H1 (cell line): Measurements from ENCODE around the gene SPSB3. TPM values are rescaled to one million over a fixed set of nuclear protein-coding genes. Genes with fewer than 3 reads are reported as not detected.

Experiments
- ATF2 ChIP-seq: IDR thresholded peaks from 2 replicates; pipeline ENCODE4 v1.6.1; 2012; ENCODE audit warnings: low read length, inconsistent platforms
- ATF3 ChIP-seq: IDR thresholded peaks from 2 replicates; pipeline ENCODE4 v1.6.1; 2011; ENCODE audit warnings: low read depth, mild to moderate bottlenecking, low read length; ENCODE audit not compliant: insufficient read depth
- BACH1 ChIP-seq: IDR thresholded peaks from 2 replicates; pipeline ENCODE4 v1.6.1; 2012; ENCODE audit warnings: low read length, improper control_type of control experiment
- CEBPB ChIP-seq: IDR thresholded peaks from 2 replicates; pipeline ENCODE4 v1.6.1; 2012; ENCODE audit warnings: low read depth, low read length
- CHD2 ChIP-seq: IDR thresholded peaks from 2 replicates; pipeline ENCODE4 v1.6.1; 2012; ENCODE audit warnings: low read length, improper control_type of control experiment
- GABPA ChIP-seq: IDR thresholded peaks from 2 replicates; pipeline ENCODE4 v1.6.1; 2011; ENCODE audit warnings: mild to moderate bottlenecking, low read length, moderate library complexity, borderline replicate concordance; ENCODE audit not compliant: insufficient read depth
- KDM4A ChIP-seq: IDR thresholded peaks from one replicate; pipeline ENCODE4 v1.7.1; 2012; ENCODE audit warnings: low read depth, mild to moderate bottlenecking, moderate library complexity, low read length, inconsistent platforms; ENCODE audit not compliant: severe bottlenecking
- NRF1 ChIP-seq: IDR thresholded peaks from 2 replicates; pipeline ENCODE4 v1.6.1; 2011; ENCODE audit warnings: mild to moderate bottlenecking, low read depth, low read length, improper control_type of control experiment
- PHF8 ChIP-seq: fragments of 200-600 bp; sonication (generic); conservative IDR thresholded peaks from 2 replicates; pipeline ENCODE4 v1.7.1; 2012; ENCODE audit warnings: low read depth, mild to moderate bottlenecking, inconsistent platforms, low read length, moderate library complexity
- POLR2A ChIP-seq, 2 experiments: IDR thresholded peaks; 1 replicate in 1 of 2; 2 replicates in 1 of 2; pipeline ENCODE4 v1.6.1; 2011; ENCODE audit warnings: low read depth in 2 of 2, low read length in 2 of 2, mild to moderate bottlenecking in 2 of 2; ENCODE audit errors: control extremely low read depth in 1 of 2
- POLR2AphosphoS5 ChIP-seq: IDR thresholded peaks from 2 replicates; pipeline ENCODE4 v1.6.1; 2011; ENCODE audit warnings: low read depth, low read length
- RAD21 ChIP-seq, 2 experiments: IDR thresholded peaks in 1 of 2; conservative IDR thresholded peaks in 1 of 2; 2 replicates each; pipeline ENCODE4 v1.6.1; 2011; ENCODE audit warnings: low read depth in 2 of 2, low read length in 2 of 2, improper control_type of control experiment in 1 of 2, inconsistent platforms in 1 of 2, mild to moderate bottlenecking in 1 of 2, moderate library complexity in 1 of 2
- RBBP5 ChIP-seq: IDR thresholded peaks from 2 replicates; pipeline ENCODE4 v1.7.1; 2012; ENCODE audit warnings: low read depth, mild to moderate bottlenecking, inconsistent platforms, low read length, moderate library complexity, borderline replicate concordance
- SIN3A ChIP-seq, 2 experiments: IDR thresholded peaks in 1 of 2; conservative IDR thresholded peaks in 1 of 2; 2 replicates each; pipeline ENCODE4 v1.6.1; 2011 to 2012; ENCODE audit warnings: low read length in 2 of 2, improper control_type of control experiment in 1 of 2, low read depth in 1 of 2, mild to moderate bottlenecking in 1 of 2
- SIRT6 ChIP-seq: IDR thresholded peaks from one replicate; pipeline ENCODE4 v1.7.1; 2012; ENCODE audit warnings: low read length, inconsistent platforms
- SP1 ChIP-seq: IDR thresholded peaks from 2 replicates; pipeline ENCODE4 v1.6.1; 2011; ENCODE audit warnings: low read depth, low read length
- SP2 ChIP-seq: IDR thresholded peaks from 2 replicates; pipeline ENCODE4 v1.6.1; 2012; ENCODE audit warnings: mild to moderate bottlenecking, low read length, inconsistent platforms
- SP4 ChIP-seq: IDR thresholded peaks from 2 replicates; pipeline ENCODE4 v1.6.1; 2012; ENCODE audit warnings: low read length, inconsistent platforms
- SRF ChIP-seq: IDR thresholded peaks from 2 replicates; pipeline ENCODE4 v1.6.1; 2011; ENCODE audit warnings: mild to moderate bottlenecking, low read depth, low read length, moderate library complexity
- SUZ12 ChIP-seq: fragments of 200-600 bp; sonication (generic); IDR thresholded peaks from 2 replicates; pipeline ENCODE4 v1.6.1; 2012; ENCODE audit warnings: mild to moderate bottlenecking, inconsistent platforms, low read length, moderate library complexity, mixed read lengths
- TAF1 ChIP-seq: IDR thresholded peaks from 2 replicates; pipeline ENCODE4 v1.6.1; 2011; ENCODE audit warnings: mild to moderate bottlenecking, low read depth, low read length
- TEAD4 ChIP-seq: IDR thresholded peaks from 2 replicates; pipeline ENCODE4 v1.6.1; 2012; ENCODE audit warnings: low read depth, low read length, inconsistent platforms, mixed read lengths
- polyA plus RNA-seq, 7 experiments: library from polyadenylated mRNA; depleted of rRNA in 3 of 7; stranded (reverse) in 5 of 7; unstranded in 2 of 7; fragments of >200 nt in 5 of 7; fragments of 200-250 nt in 2 of 7; gene quantifications; 1 replicate in 5 of 7; 2 replicates in 1 of 7; 4 replicates in 1 of 7; pipeline versions ENCODE4 v1.2.1 to v1.2.3, GENCODE V29; 2011 to 2013; ENCODE audit warnings: missing spikeins in 2 of 7, mixed read lengths in 2 of 7
- total RNA-seq: library from RNA; stranded (reverse); fragmentation: NEBNext Ultra II Directional; extraction: Animal tissue kit (Norgen Biotek cat#: 25700); gene quantifications from 2 replicates; pipeline ENCODE4 v1.2.1, GENCODE V29; 2021

SPSB3 gene
- total and polyA plus RNA-seq, 2 of the 8 experiments (the other 6 are each of a cell fraction or from before 2014, with no cell fraction given), result 22.5 to 37.8 TPM

GRCh38 chr16:1782408-1783264 lies at the start of gene SPSB3, which contains the start of gene NUBP2 (continued):
- TF ChIP-seq SIN3A (conservative IDR thresholded peaks at IDR 0.05 in 1 of 2, IDR thresholded peaks at IDR 0.05 in 1 of 2; ENCODE audit: low read depth in 1 of 2, low read length in 2 of 2) (no peak; a peak in 2 of 4 replicates), POLR2A (IDR thresholded peaks at IDR 0.05; ENCODE audit: control extremely low read depth in 1 of 2, low read depth in 2 of 2, low read length in 2 of 2) (no peak; a peak in 1 of 3 replicates), RBBP5 (no peak), POLR2AphosphoS5 (peak; percentile 3), NRF1 (no peak), SRF (no peak), ATF2 (no peak), SUZ12 (no peak), SP2 (peak; percentile 83), CEBPB (no peak), SP1 (peak; percentile 97; the same call in 1 of the 2 replicates), PHF8 (no peak; the same call in none of the 2 replicates), CHD2 (peak; percentile 88), TAF1 (peak; percentile 23; the same call in 1 of the 2 replicates), GABPA (peak; percentile 92), RAD21 (IDR thresholded peaks at IDR 0.05 in 1 of 2, conservative IDR thresholded peaks at IDR 0.05 in 1 of 2; ENCODE audit: low read depth in 2 of 2, low read length in 2 of 2) (no peak), ATF3 (peak; percentile 18; the same call in 1 of the 2 replicates), SIRT6 (no peak), BACH1 (peak; percentile 88), KDM4A (peak; percentile 62), SP4 (peak; percentile 76), TEAD4 (no peak)
